Stimulated activated CD4-positive, alpha-beta T cell treated with anti-CD3 and anti-CD28 coated beads, Interleukin-2, amount 100 ng/mL, for 24 hours (primary cell): ENCODE results near the gene TUBA1A.
"Not testable (repeated sequence)": the region's sequence is repeated elsewhere in the genome, so short reads cannot be mapped to it uniquely, and the experiment has no call there.

Experiments used
- DNase-seq, 2 donors: peaks; one replicate each; pipeline ENCODE4 v3.0.0-alpha.2; 2020

Gene TUBA1A

DNA sequence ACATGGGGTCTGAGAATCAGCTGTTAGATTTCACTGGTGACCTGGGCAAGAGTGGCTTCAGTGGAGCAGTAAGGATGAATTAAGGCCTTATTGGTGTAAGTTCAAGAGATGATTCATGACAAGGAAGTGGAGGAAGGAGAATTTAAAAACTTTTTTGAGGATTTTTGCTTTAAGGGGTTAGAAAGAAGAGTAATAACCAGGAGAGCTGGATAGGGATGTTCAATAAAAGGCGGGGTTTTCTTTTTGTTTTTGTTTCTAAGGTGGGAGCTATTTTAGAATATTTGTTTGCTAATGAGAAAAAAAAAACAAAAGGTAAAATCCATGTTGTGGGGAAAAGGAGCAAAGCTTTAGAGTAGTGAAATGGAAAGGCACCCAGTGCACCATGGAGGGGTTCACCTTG is 42.5 kb downstream of the TUBA1A start:
- DNase-seq, result no peak

DNA sequence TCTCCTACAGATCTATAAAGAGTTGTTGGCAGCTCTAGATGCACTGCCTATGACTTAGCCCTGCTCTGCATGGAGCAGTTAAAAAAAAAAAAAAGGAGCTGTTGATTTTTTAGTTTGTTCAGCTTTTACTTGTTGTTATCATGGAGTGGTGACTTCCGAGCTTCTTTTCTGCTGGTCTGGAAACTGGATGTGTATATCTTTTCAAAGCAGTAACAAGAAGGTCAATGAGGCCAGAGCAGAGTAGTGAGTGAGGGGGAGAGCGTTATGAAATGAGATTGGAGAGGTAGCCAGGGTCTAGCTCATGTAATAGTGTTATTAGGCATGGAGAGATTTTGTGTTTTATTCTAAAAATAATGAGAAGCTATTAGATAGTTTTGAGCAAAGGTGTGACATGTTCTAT is 44.5 kb downstream of the TUBA1A start:
- DNase-seq, result no peak

DNA sequence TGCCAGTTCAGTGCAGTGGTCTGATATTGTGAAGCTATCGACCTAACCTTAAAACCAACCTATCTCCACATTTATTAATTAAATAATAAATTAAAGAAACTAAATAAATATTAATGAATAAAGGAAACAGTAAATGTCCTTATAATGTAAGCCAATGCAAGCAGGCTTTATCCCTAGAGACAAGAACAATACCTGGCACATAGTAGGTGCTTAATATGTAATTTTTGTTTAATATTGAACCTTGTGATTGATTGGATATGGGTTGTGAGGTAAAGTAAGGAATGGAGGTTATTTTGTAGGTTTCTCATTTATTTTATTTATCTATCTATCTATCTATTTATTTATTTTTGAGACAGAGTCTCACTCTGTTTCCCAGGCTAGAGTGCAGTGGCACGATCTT is 49.9 kb downstream of the TUBA1A start:
- DNase-seq, result no peak

DNA sequence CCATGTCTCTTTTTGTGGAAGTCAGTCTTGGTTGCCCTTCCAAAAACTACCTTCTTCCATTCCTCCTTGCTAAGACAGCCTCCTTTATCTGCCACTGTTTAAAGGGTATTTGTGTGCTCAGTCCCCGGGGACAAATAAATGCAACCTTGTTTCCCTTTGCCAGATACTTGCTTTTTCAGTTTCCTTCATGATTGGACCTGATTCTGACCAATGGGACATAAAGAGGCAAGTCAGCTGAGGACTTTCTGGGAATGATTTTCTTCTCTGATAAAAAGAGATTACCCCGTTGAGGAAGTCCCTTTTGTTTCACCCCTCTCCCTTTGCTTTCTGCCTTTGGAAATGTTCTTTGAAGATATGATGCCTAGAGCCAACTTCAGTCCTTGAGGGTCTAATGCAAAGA is 50.3 kb downstream of the TUBA1A start:
- no peak for DNase-seq

DNA sequence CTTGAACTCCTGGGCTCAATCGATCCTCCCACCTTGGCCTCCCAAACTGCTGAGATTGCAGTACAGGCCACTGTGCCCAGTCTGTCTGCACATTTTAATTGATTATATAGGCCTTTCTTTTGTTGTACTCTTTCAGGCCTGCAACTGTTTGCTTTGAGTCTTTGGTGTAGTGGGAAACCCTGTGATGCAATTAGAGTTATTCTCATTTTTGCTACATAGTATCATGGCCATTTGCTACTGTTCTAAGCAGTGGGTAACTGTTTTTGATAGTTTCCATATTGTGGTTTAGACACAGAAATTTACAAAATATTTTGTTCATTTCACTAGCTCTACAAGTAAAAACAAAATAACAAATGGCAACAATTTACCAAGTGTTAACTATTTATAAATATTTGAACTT is 51.4 kb downstream of the TUBA1A start:
- no peak for DNase-seq

DNA sequence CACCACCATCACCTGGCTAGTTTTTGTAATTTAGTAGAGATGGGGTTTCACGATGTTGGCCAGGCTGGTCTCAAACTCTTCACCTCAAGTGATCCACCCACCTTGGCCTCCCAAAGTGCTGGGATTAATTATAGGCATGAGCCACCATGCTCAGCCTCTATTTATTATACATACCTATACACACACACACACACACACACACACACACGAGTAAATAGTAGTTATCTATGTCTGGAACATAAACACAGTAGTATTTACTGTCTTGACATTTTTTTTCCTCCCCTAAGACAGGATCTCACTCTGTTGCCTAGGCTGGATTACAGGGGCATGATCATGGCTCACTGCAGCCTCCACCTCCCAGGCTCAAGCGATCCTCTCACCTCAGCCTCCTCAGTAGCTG is 51.9 kb downstream of the TUBA1A start:
- DNase-seq, result not testable (repeated sequence)
